NCI-H82 (cell line): ENCODE measurements around the gene IFI27.
A peak's percentile ranks its signal among the peaks of the same experiment; 100 is the strongest.

Experiments
- DNase-seq: peaks from one replicate; lab custom pipeline; 2025; lab: John Stamatoyannopoulos, UW

Gene IFI27

DNA sequence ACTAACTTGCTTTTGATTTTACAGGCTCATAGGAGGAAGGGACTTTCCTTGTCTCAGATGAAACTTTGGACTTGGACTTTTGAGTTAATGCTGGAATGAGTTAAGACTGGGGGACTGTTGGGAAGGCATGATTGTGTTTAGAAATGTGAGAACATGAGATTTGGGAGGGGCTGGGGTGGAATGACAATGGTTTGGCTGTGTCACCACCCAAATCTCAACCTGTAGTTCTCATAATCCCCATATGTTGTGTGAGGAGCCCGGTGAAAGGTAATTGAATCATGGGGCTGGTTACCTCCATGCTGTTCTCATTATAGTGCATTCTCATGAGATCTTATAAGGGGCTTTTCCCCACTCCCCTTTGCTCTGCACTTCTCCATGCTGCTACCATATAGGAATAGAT lies 45.6 kb downstream of the IFI27 start:
- DNase-seq, result peak; percentile 31

DNA sequence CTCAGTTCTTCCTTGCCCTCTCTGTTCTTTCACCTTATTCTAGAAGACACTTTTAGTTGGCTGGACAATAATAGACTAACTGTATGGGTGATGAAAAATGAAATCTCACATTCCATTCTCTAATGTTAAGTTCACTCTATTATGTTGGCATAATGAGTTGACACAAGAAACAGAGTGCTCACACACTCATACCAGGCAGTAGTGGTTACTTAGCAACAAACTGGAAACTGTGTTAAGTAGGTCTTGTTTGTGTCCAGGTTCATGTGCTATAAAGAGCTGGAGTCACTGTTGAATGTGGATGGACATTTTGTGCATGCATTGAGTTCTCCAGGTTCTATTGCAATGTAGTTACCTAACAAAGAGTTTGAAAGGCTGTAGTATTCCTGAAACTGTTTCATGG lies 46.7 kb downstream of the IFI27 start:
- DNase-seq, result no peak

- no peak for DNase-seq
These were observed 47.8 kb downstream of the IFI27 start for GRCh38 chr14:94158239-94158883.

DNA sequence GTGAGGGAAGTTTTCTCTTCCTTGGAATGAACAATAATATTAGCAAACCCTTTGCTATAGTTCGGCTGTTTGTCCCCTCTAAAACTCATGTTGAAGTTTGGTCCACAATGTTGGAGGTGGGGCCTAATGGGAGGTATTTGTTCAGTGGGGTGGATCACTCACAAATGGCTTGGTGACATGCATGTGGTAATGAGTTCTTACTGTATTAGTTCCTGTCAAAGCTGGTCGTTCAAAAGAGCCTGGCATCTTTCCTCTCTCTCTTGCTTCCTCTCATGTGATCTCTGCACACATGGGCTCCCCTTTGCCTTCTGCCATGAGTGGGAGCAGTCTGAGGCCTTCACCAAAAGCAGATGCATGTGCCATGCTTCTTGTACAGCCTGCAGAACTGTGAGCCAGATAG lies 50.5 kb downstream of the IFI27 start:
- DNase-seq, result no peak

- peak; percentile 6 for DNase-seq
These were observed 51.4 kb downstream of the IFI27 start for GRCh38 chr14:94161981-94162380.

DNA sequence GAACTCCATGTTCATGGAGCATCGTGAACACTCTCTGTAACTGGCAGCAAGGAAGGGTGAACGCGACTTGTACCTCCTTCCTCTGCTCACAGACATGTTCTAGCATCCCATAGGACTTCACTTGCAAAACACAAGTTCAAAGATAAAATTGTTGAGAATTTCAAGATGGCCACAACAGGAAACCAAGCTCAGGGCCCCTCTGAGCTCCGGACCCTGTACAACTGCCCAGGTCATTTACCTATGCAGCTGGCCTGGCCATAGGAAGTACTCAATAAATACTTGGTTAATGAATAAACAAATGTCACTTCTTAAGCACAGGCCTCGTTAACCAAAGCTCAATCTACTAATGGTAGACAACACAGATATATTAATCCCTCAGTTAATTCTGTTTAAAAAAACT lies 51.9 kb downstream of the IFI27 start:
- no peak for DNase-seq

DNA sequence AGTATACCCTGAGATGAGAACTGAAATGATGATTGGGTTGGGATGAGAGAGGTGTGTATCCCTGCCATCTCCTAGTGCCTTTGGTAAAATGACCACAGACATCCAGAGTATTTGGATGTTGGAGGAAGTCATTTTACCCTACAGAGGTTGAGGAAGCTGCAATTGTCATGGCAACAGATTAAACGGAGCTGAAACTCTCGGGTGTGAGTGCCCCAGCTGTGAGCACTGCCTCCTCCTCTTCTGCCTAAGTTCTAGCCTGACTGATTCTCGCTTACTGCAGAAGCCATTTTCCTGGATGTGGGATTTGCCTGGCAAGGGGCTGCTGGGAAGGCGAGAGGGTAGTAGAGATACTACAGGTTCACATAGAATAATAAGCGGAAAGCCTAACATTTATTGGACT lies 53.3 kb downstream of the IFI27 start:
- DNase-seq, result no peak

- peak; percentile 18 for DNase-seq
These were observed 54.3 kb downstream of the IFI27 start for GRCh38 chr14:94164685-94165431.

DNA sequence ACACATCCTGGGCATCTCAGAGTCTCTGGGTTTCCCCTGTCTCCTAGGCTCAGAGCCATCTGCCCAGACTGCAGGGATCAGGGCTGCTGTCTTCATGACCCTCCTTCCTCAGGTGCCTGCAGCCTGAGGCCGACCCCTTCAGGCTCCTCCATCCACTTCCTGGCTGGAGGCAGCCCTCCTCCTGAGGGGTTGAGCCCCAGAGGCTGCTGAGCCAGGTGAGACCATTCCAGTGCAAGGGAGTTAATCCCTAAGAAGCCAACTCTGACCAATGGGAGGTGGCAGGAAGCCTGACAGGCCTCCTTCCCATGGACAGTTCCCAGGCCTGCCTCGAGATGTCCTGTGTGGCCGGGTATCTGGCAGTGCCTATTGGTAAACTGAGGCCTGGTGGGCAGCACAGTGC lies 55.2 kb downstream of the IFI27 start:
- DNase-seq, result peak; percentile 23
